Upper lobe of left lung (tissue), 6 donors: ENCODE data around the gene PPAN. TPM values are rescaled to one million over a fixed set of nuclear protein-coding genes. Genes with fewer than 3 reads are reported as not detected.

Experiments used
- ATAC-seq, 2 donors: fragments of 200-7000 bp; cut with Tn5 transposase; one replicate each; pipeline ENCODE4 v1.9.1; 2022; ENCODE audit warnings: mild to moderate bottlenecking in 2 of 2, moderate library complexity in 2 of 2; ENCODE audit not compliant: low FRiP score in 2 of 2
- DNase-seq, 2 donors: peaks; one replicate each; pipeline ENCODE4 v3.0.0-alpha.2; 2019 to 2020
- H3K27ac ChIP-seq, 4 donors: fragments of 200-600 bp; sonication (generic); one replicate each; pipeline ENCODE4 v1.5.1; 2016 to 2019
- H3K27me3 ChIP-seq, 4 donors: fragments of 200-600 bp; sonication (generic); one replicate each; pipeline ENCODE4 v1.5.1; 2017 to 2019
- H3K36me3 ChIP-seq, 4 donors: fragments of 200-600 bp; sonication (generic); one replicate each; pipeline ENCODE4 v1.5.1; 2016 to 2019
- H3K4me1 ChIP-seq, 4 donors: fragments of 200-600 bp; sonication (generic); one replicate each; pipeline ENCODE4 v1.5.1; 2018 to 2019
- H3K4me3 ChIP-seq, 4 donors: fragments of 200-600 bp; sonication (generic); one replicate each; pipeline ENCODE4 v1.5.1; 2017 to 2019; ENCODE audit warnings: mild to moderate bottlenecking in 2 of 4, moderate library complexity in 1 of 4
- H3K9me3 ChIP-seq, 4 donors: fragments of 200-600 bp; sonication (generic); one replicate each; pipeline ENCODE4 v1.5.1; 2018 to 2019
- CTCF ChIP-seq, 6 experiments: fragments of 450-650 bp in 4 of 6; fragments of 200-600 bp in 2 of 6; sonication (generic) in 2 of 6; IDR thresholded peaks; one replicate each; pipeline ENCODE4 v1.5.1; 2016 to 2019; ENCODE audit warnings: antibody characterized with exemption in 6 of 6
- EP300 ChIP-seq, 4 donors: sonication (generic); formaldehyde crosslinking; IDR thresholded peaks; one replicate each; pipeline ENCODE4 v1.5.1; 2017; ENCODE audit warnings: antibody characterized with exemption in 4 of 4, control low read depth in 2 of 4
- POLR2A ChIP-seq, 4 donors: fragments of 450-650 bp; IDR thresholded peaks; one replicate each; pipeline ENCODE4 v1.5.1; 2016 to 2017; ENCODE audit warnings: antibody characterized with exemption in 4 of 4, mild to moderate bottlenecking in 2 of 4
- POLR2AphosphoS5 ChIP-seq, 2 donors: sonication (generic); formaldehyde crosslinking; IDR thresholded peaks; one replicate each; pipeline ENCODE4 v1.5.1; 2017; ENCODE audit warnings: antibody characterized with exemption in 2 of 2
- WGBS, 2 donors: methylation state at CpG; one replicate each; pipeline ENCODE4 v1.1.5; 2017 to 2018; 5-methylcytosine and 5-hydroxymethylcytosine counted together
- total RNA-seq, 6 donors: library from RNA; depleted of rRNA in 4 of 6; stranded (reverse); fragments of >200 nt in 4 of 6; gene quantifications; one replicate each; pipeline versions ENCODE4 v1.1.0 to v1.2.1, GENCODE V29; 2016 to 2021
- donor health status: DM: no; HTN: no; CAD: no; lungs with moderate emphysema.
- donor health status: DM: no; HTN: yes; CAD: no; lungs with severe emphysema.

PPAN gene
- total RNA-seq, 6 donors from 2014 or later = 18.3 to 46.8 (median 37.8) TPM

GRCh38 chr19:10070730-10071446, 35.3 kb upstream of the PPAN start:
- Histone ChIP-seq H3K4me1 (no peaks in the 10 kb centered on the region), H3K4me3 (no peak overlapping the region), H3K36me3 (no peaks in the 10 kb centered on the region), H3K27me3 (no peaks in the 10 kb centered on the region), H3K27ac (no peak overlapping the region), H3K9me3 (peaks cover 0 to 10% (median 4%) of the 10 kb centered on the region in 4 donors)
- WGBS, 2 donors = 74 to 80% methylated on average over 18 of the region's 22 CpGs
- TF ChIP-seq POLR2AphosphoS5 (IDR thresholded peaks at IDR 0.05) = no peak
- no peak for TF ChIP-seq EP300 (IDR thresholded peaks at IDR 0.05)
- TF ChIP-seq CTCF (IDR thresholded peaks at IDR 0.05) = no peak
- no peak for TF ChIP-seq POLR2A (IDR thresholded peaks at IDR 0.05)
- ATAC-seq (peak in 1 of 2 donors; percentile 6), DNase-seq (no peak)

- 44 to 49% methylated on average over 2 of the region's 2 CpGs for WGBS, 2 donors
- Histone ChIP-seq H3K36me3 (no peaks in the 10 kb centered on the region), H3K27me3 (no peaks in the 10 kb centered on the region), H3K4me1 (no peaks in the 10 kb centered on the region), H3K27ac (no peak overlapping the region), H3K9me3 (peaks cover 0 to 10% (median 4%) of the 10 kb centered on the region in 4 donors), H3K4me3 (no peak overlapping the region)
- ATAC-seq = no peak
- DNase-seq = no peak
- TF ChIP-seq POLR2AphosphoS5 (IDR thresholded peaks at IDR 0.05) (no peak), CTCF (IDR thresholded peaks at IDR 0.05) (peak in 1 of 6 experiments; percentile 40)
These were observed 32.0 kb upstream of the PPAN start for GRCh38 chr19:10074153-10074552.

GRCh38 chr19:10076535-10076934, 29.6 kb upstream of the PPAN start:
- Histone ChIP-seq H3K4me3 (no peak overlapping the region), H3K27ac (no peak overlapping the region), H3K9me3 (peaks cover 0 to 10% (median 4%) of the 10 kb centered on the region in 4 donors), H3K36me3 (no peaks in the 10 kb centered on the region), H3K27me3 (no peaks in the 10 kb centered on the region), H3K4me1 (no peaks in the 10 kb centered on the region)
- TF ChIP-seq CTCF (IDR thresholded peaks at IDR 0.05) (no peak), POLR2AphosphoS5 (IDR thresholded peaks at IDR 0.05) (no peak), EP300 (IDR thresholded peaks at IDR 0.05) (no peak), POLR2A (IDR thresholded peaks at IDR 0.05) (no peak)
- 83 to 87% methylated on average over 6 of the region's 6 CpGs for WGBS, 2 donors
- no peak for ATAC-seq
- DNase-seq = no peak

- ATAC-seq (peak in 1 of 2 donors; percentile 59), DNase-seq (no peak)
- Histone ChIP-seq H3K36me3 (no peaks in the 10 kb centered on the region), H3K27ac (no peak overlapping the region), H3K9me3 (peaks cover 0 to 10% (median 4%) of the 10 kb centered on the region in 4 donors), H3K4me3 (no peak overlapping the region), H3K4me1 (no peaks in the 10 kb centered on the region), H3K27me3 (no peaks in the 10 kb centered on the region)
- 37 to 55% methylated on average over 8 of the region's 8 CpGs for WGBS, 2 donors
- TF ChIP-seq POLR2AphosphoS5 (IDR thresholded peaks at IDR 0.05) = no peak
These were observed 27.8 kb upstream of the PPAN start for GRCh38 chr19:10078329-10078728.

- H3K4me1 ChIP-seq = no peaks in the 10 kb centered on the region
- H3K27me3 ChIP-seq = no peaks in the 10 kb centered on the region
- H3K36me3 ChIP-seq = no peaks in the 10 kb centered on the region
- WGBS, 2 donors = 47 to 68% methylated on average over 7 of the region's 7 CpGs
- ATAC-seq (peak in 1 of 2 donors; percentile 51), DNase-seq (no peak)
- peaks cover 0 to 4% (median 1%) of the 10 kb centered on the region in 4 donors for H3K9me3 ChIP-seq
- H3K27ac ChIP-seq = no peak overlapping the region
- no peak overlapping the region for H3K4me3 ChIP-seq
- no peak for TF ChIP-seq POLR2A (IDR thresholded peaks at IDR 0.05)
- no peak for TF ChIP-seq CTCF (IDR thresholded peaks at IDR 0.05)
- TF ChIP-seq EP300 (IDR thresholded peaks at IDR 0.05) = no peak
- TF ChIP-seq POLR2AphosphoS5 (IDR thresholded peaks at IDR 0.05) = no peak
These were observed 27.1 kb upstream of the PPAN start for GRCh38 chr19:10079031-10079453.
